ENCODE results near the gene PTPN3. TPM values are rescaled to one million over a fixed set of nuclear protein-coding genes. Genes with fewer than 3 reads are reported as not detected.
A peak's percentile ranks its signal among the peaks of the same experiment; 100 is the strongest.

The PTPN3 gene
- total RNA-seq, 1 donor from 2014 or later, result 3.7 TPM

GRCh38 chr9:109452761-109453160 is 45.3 kb downstream of the PTPN3 start:
- H3K4me3 Mint-ChIP-seq (ENCODE audit: low read depth), result no peak overlapping the region
- H3K27ac Mint-ChIP-seq, result no peak overlapping the region
- H3K9me3 Mint-ChIP-seq (ENCODE audit: low read depth), result no peaks in the 10 kb centered on the region
- peaks cover 3% of the 10 kb centered on the region for H3K27me3 Mint-ChIP-seq
- H3K36me3 Mint-ChIP-seq (ENCODE audit: insufficient read depth), result peaks cover 2% of the 10 kb centered on the region
- H3K4me1 Mint-ChIP-seq (ENCODE audit: low read depth), result peaks cover 4% of the 10 kb centered on the region
- no peak for TF ChIP-seq CTCF (IDR thresholded peaks at IDR 0.05; ENCODE audit: unreplicated experiment)
- no peak for DNase-seq (ENCODE audit: low spot score, unreplicated experiment)

GRCh38 chr9:109451311-109452025 is 46.6 kb downstream of the PTPN3 start:
- Mint-ChIP-seq H3K27me3 (peaks cover 3% of the 10 kb centered on the region), H3K9me3 (ENCODE audit: low read depth) (no peaks in the 10 kb centered on the region), H3K4me1 (ENCODE audit: low read depth) (peaks cover 4% of the 10 kb centered on the region), H3K4me3 (ENCODE audit: low read depth) (no peak overlapping the region), H3K36me3 (ENCODE audit: insufficient read depth) (peaks cover 2% of the 10 kb centered on the region), H3K27ac (peak overlapping the region; percentile 51)
- no peak for DNase-seq (ENCODE audit: low spot score, unreplicated experiment)
- TF ChIP-seq CTCF (IDR thresholded peaks at IDR 0.05; ENCODE audit: unreplicated experiment), result no peak

- no peak overlapping the region for H3K27ac Mint-ChIP-seq
- no peaks in the 10 kb centered on the region for H3K36me3 Mint-ChIP-seq (ENCODE audit: insufficient read depth)
- peaks cover 4% of the 10 kb centered on the region for H3K4me1 Mint-ChIP-seq (ENCODE audit: low read depth)
- DNase-seq (ENCODE audit: low spot score, unreplicated experiment), result no peak
- H3K4me3 Mint-ChIP-seq (ENCODE audit: low read depth), result no peak overlapping the region
- no peaks in the 10 kb centered on the region for H3K27me3 Mint-ChIP-seq
- no peaks in the 10 kb centered on the region for H3K9me3 Mint-ChIP-seq (ENCODE audit: low read depth)
- no peak for TF ChIP-seq CTCF (IDR thresholded peaks at IDR 0.05; ENCODE audit: unreplicated experiment)
These were observed 47.8 kb downstream of the PTPN3 start for GRCh38 chr9:109450346-109450745.

GRCh38 chr9:109449036-109449798 is 48.9 kb downstream of the PTPN3 start:
- no peaks in the 10 kb centered on the region for H3K9me3 Mint-ChIP-seq (ENCODE audit: low read depth)
- no peak overlapping the region for H3K27ac Mint-ChIP-seq
- H3K27me3 Mint-ChIP-seq, result no peaks in the 10 kb centered on the region
- H3K4me1 Mint-ChIP-seq (ENCODE audit: low read depth), result peaks cover 4% of the 10 kb centered on the region
- H3K36me3 Mint-ChIP-seq (ENCODE audit: insufficient read depth), result no peaks in the 10 kb centered on the region
- H3K4me3 Mint-ChIP-seq (ENCODE audit: low read depth), result no peak overlapping the region
- TF ChIP-seq CTCF (IDR thresholded peaks at IDR 0.05; ENCODE audit: unreplicated experiment), result no peak
- no peak for DNase-seq (ENCODE audit: low spot score, unreplicated experiment)

GRCh38 chr9:109448223-109448622 is 49.9 kb downstream of the PTPN3 start:
- no peak for TF ChIP-seq CTCF (IDR thresholded peaks at IDR 0.05; ENCODE audit: unreplicated experiment)
- no peaks in the 10 kb centered on the region for H3K27me3 Mint-ChIP-seq
- no peaks in the 10 kb centered on the region for H3K9me3 Mint-ChIP-seq (ENCODE audit: low read depth)
- no peak for DNase-seq (ENCODE audit: low spot score, unreplicated experiment)
- no peak overlapping the region for H3K4me3 Mint-ChIP-seq (ENCODE audit: low read depth)
- H3K36me3 Mint-ChIP-seq (ENCODE audit: insufficient read depth), result no peaks in the 10 kb centered on the region
- no peak overlapping the region for H3K27ac Mint-ChIP-seq
- no peaks in the 10 kb centered on the region for H3K4me1 Mint-ChIP-seq (ENCODE audit: low read depth)

Data from progenitor cell of endocrine pancreas (in vitro differentiated cells).